Muscle layer of duodenum (tissue), 2 donors: ENCODE results near the gene PPP4R1.

ENCODE experiments used
- H3K27ac ChIP-seq: one replicate; pipeline ENCODE4 v1.7.0; 2013; ENCODE audit warnings: mild to moderate bottlenecking, low read length
- H3K27me3 ChIP-seq: one replicate; pipeline ENCODE4 v1.7.0; 2013; ENCODE audit warnings: low read depth, mild to moderate bottlenecking, control low read depth, low read length
- H3K36me3 ChIP-seq, 2 donors: one replicate each; pipeline ENCODE4 v1.7.0; 2013; ENCODE audit warnings: low read length in 2 of 2, control low read depth in 1 of 2, mild to moderate bottlenecking in 1 of 2; ENCODE audit not compliant: insufficient read depth in 2 of 2, control insufficient read depth in 1 of 2
- H3K4me1 ChIP-seq, 2 donors: one replicate each; pipeline ENCODE4 v1.7.0; 2013; ENCODE audit warnings: low read length in 2 of 2, mild to moderate bottlenecking in 2 of 2, control low read depth in 1 of 2, moderate library complexity in 1 of 2; ENCODE audit not compliant: insufficient read depth in 2 of 2, control insufficient read depth in 1 of 2
- H3K4me3 ChIP-seq, 2 donors: one replicate each; pipeline ENCODE4 v1.7.0; 2013; ENCODE audit warnings: low read length in 2 of 2, low read depth in 1 of 2, mild to moderate bottlenecking in 1 of 2
- H3K9me3 ChIP-seq, 2 donors: one replicate each; pipeline ENCODE4 v1.7.0; 2013; ENCODE audit warnings: low read length in 2 of 2, control low read depth in 1 of 2, mild to moderate bottlenecking in 1 of 2; ENCODE audit not compliant: control insufficient read depth in 1 of 2
- donor health status: healthy.

Gene PPP4R1

GRCh38 chr18:9561759-9562158, 52.6 kb downstream of the PPP4R1 start:
- peaks cover 46 to 51% of the 10 kb centered on the region in 2 donors for H3K36me3 ChIP-seq
- H3K4me1 ChIP-seq = peaks cover 4 to 34% of the 10 kb centered on the region in 2 donors
- H3K4me3 ChIP-seq = no peak overlapping the region
- no peaks in the 10 kb centered on the region for H3K27me3 ChIP-seq
- H3K9me3 ChIP-seq = no peaks in the 10 kb centered on the region
- H3K27ac ChIP-seq = no peak overlapping the region

DNA sequence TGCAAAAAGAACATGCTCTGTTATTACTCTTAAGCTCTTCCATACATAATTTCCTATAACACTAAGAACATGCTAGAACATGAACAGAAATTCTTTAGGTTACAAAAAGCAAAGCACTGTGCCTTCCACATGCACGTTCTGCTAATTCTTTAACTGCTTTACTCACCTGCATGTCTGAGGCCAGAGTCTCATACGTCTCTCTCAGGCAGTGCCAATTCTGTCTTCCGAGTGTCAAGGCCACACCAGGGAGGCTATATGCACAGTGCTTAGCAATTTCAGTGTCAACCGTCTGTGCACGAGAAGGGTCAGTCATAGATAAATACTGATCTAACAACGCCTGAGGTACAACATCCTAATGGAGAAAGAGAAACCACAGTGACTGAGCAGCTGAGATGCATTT, 55.1 kb downstream of the PPP4R1 start:
- H3K9me3 ChIP-seq = no peaks in the 10 kb centered on the region
- H3K27ac ChIP-seq = no peak overlapping the region
- peaks cover 4 to 19% of the 10 kb centered on the region in 2 donors for H3K4me1 ChIP-seq
- H3K36me3 ChIP-seq = peaks cover 51 to 70% of the 10 kb centered on the region in 2 donors
- H3K27me3 ChIP-seq = no peaks in the 10 kb centered on the region
- no peak overlapping the region for H3K4me3 ChIP-seq

DNA sequence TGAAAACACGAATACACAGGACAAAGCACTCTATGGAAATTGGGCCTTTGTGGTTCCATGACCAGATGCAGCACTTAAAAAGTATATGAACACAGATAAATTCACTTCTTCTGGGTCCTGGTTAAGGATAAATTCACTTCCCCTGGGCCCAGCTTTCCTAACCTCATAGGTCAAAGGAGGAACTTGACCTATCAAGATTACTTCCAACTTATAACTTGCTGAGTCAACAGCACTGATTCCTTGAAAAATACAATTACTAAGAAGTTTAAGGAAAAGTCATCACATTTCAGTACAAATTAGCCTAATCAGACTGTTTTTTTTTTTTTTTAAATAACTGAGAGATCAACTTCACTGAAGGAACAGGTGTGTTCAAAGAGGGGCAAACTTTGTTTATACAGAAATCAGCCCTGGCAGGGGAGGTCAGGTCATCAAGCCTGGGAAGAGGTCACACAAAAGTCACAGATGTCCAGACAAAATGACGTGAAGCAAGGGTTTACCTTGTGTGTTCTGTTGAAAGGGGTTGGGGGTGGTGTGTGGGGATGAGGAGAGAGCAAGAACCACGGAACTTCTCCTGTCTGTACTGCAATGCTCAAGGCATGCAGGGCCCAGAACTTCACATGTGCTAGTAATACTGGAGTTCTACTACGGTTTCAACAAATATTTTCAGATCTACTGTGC, 55.8 kb downstream of the PPP4R1 start:
- H3K27me3 ChIP-seq = no peaks in the 10 kb centered on the region
- peaks cover 53 to 68% of the 10 kb centered on the region in 2 donors for H3K36me3 ChIP-seq
- H3K9me3 ChIP-seq = no peaks in the 10 kb centered on the region
- peaks cover 0 to 12% of the 10 kb centered on the region in 2 donors for H3K4me1 ChIP-seq
- H3K4me3 ChIP-seq = no peak overlapping the region
- no peak overlapping the region for H3K27ac ChIP-seq

GRCh38 chr18:9557250-9557943, 57.0 kb downstream of the PPP4R1 start:
- peaks cover 52 to 68% of the 10 kb centered on the region in 2 donors for H3K36me3 ChIP-seq
- H3K4me3 ChIP-seq = no peak overlapping the region
- no peak overlapping the region for H3K27ac ChIP-seq
- peaks cover 0 to under 1% of the 10 kb centered on the region in 2 donors for H3K4me1 ChIP-seq
- no peaks in the 10 kb centered on the region for H3K9me3 ChIP-seq
- no peaks in the 10 kb centered on the region for H3K27me3 ChIP-seq

DNA sequence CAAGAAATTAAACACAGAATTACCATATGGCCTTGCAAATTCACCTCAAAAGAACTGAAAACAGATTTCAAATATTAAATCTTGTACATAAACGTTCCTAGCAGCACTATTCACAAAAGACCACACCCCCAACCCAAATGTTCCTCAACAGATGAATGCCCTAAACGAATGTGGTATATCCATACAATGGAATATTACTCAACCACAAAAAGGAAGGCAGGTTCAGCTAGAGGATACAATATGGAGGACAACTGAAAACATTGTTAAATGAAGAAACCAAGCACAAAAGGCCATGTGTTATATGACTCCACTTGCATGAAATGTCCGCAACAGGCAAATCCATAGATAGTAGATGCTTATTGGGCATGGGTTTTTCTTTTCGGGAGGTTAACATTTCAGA, 61.7 kb downstream of the PPP4R1 start:
- Histone ChIP-seq H3K4me3 (no peak overlapping the region), H3K4me1 (no peaks in the 10 kb centered on the region), H3K9me3 (no peaks in the 10 kb centered on the region), H3K27ac (no peak overlapping the region), H3K27me3 (no peaks in the 10 kb centered on the region), H3K36me3 (peaks cover 49 to 78% of the 10 kb centered on the region in 2 donors)

DNA sequence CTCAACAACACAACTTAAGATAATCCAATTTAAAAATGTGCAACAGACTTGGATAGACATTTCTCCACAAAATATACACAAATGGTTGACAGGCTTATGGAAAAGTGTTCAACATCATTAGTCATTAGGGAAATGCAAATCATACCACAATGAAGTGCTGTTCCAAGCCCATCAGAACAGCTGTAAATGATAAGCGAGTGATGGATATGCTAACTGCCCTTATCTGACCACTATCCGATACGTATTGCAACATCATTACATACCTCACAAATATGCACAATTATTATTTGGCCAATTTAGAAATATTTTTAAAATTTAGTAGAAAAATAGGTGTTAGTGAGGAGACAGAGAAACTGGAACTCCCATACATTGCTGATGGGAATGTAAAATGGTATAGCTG, 62.2 kb downstream of the PPP4R1 start:
- Histone ChIP-seq H3K36me3 (peaks cover 49 to 78% of the 10 kb centered on the region in 2 donors), H3K27me3 (no peaks in the 10 kb centered on the region), H3K27ac (no peak overlapping the region), H3K4me1 (no peaks in the 10 kb centered on the region), H3K4me3 (no peak overlapping the region), H3K9me3 (no peaks in the 10 kb centered on the region)

GRCh38 chr18:9550429-9550828, 63.9 kb downstream of the PPP4R1 start:
- Histone ChIP-seq H3K4me1 (no peaks in the 10 kb centered on the region), H3K9me3 (no peaks in the 10 kb centered on the region), H3K27me3 (no peaks in the 10 kb centered on the region), H3K36me3 (peaks cover 55 to 74% of the 10 kb centered on the region in 2 donors), H3K27ac (no peak overlapping the region), H3K4me3 (no peak overlapping the region)

DNA sequence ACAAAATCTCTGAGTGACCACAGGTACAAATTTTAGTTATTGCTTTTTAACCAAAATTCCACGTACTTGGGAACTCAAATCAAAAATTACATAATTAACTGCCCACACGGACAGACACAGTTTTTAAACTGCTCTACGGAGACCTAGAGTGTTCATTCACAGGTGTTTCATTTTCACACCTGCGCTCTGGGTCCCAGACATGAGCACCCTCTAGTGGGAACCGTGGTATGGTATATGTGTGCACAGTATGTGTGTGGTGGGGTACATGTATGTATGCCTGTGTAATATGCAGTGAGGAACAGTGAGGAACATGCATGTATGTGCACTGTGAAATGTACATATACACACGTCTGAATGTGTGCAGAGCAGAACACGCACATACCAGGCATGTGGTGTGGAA, 65.0 kb downstream of the PPP4R1 start:
- no peak overlapping the region for H3K27ac ChIP-seq
- no peak overlapping the region for H3K4me3 ChIP-seq
- no peaks in the 10 kb centered on the region for H3K27me3 ChIP-seq
- H3K4me1 ChIP-seq = no peaks in the 10 kb centered on the region
- H3K9me3 ChIP-seq = no peaks in the 10 kb centered on the region
- peaks cover 60 to 71% of the 10 kb centered on the region in 2 donors for H3K36me3 ChIP-seq

DNA sequence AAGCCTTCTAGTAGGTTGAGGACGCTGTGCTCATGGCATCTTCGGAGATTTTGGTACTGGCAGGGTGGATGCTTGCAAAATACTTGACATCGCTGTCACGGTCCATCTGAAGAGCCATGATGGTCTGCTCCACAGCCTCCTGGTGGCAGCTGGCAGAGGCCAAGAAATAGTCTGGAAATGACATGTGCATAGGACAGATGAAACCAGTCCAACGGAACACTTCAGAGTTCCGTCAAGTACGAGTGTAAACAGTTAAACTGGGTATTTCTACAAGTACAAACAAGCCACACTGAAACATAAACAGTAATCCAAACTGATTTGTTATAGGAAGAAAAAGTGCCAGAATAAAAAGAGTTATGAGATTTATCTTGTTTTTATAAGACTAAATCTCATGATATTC, 66.6 kb downstream of the PPP4R1 start:
- no peaks in the 10 kb centered on the region for H3K9me3 ChIP-seq
- no peak overlapping the region for H3K27ac ChIP-seq
- H3K36me3 ChIP-seq = peaks cover 50 to 65% of the 10 kb centered on the region in 2 donors
- no peaks in the 10 kb centered on the region for H3K4me1 ChIP-seq
- no peaks in the 10 kb centered on the region for H3K27me3 ChIP-seq
- no peak overlapping the region for H3K4me3 ChIP-seq

DNA sequence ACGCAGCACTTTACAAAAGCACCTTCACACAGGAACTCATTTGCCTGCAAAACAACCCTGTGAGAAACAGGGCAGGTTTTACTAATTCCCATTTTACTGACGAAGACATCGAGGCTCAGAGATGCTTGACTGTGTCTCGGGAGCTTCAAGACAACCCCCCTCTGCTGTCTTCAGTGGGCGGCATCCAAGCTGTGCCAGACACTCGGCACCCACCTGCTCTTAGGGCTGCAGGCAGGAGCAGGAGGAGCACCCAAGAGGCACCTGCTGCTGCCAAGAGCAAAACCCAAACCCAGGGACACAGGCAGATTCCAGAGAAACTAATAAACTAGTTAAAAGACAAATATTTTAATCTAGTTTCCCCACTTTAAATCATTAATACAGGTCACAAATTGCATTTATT, 67.9 kb downstream of the PPP4R1 start:
- no peaks in the 10 kb centered on the region for H3K27me3 ChIP-seq
- H3K9me3 ChIP-seq = no peaks in the 10 kb centered on the region
- H3K36me3 ChIP-seq = peaks cover 46 to 54% of the 10 kb centered on the region in 2 donors
- no peaks in the 10 kb centered on the region for H3K4me1 ChIP-seq
- no peak overlapping the region for H3K27ac ChIP-seq
- H3K4me3 ChIP-seq = no peak overlapping the region

- no peak overlapping the region for H3K4me3 ChIP-seq
- H3K9me3 ChIP-seq = no peaks in the 10 kb centered on the region
- H3K36me3 ChIP-seq = peaks cover 40 to 41% of the 10 kb centered on the region in 2 donors
- no peaks in the 10 kb centered on the region for H3K27me3 ChIP-seq
- H3K27ac ChIP-seq = no peak overlapping the region
- no peaks in the 10 kb centered on the region for H3K4me1 ChIP-seq
These were observed 69.3 kb downstream of the PPP4R1 start for GRCh38 chr18:9545029-9545428.
